WTC11 (cell line): ENCODE measurements around the gene LPCAT3. TPM values are rescaled to one million over a fixed set of nuclear protein-coding genes. Genes with fewer than 3 reads are reported as not detected.

ENCODE experiments used
- ATAC-seq: fragments of 200-7000 bp; cut with Tn5 transposase; 2 replicates; pipeline ENCODE4 v1.10.0; 2021; ENCODE audit warnings: mild to moderate bottlenecking, moderate library complexity
- CTCF ChIA-PET: fragments of 300-600 bp; sonication (Branson Sonifier 250); formaldehyde crosslinking; loops from one replicate; lab custom pipeline; 2021; ENCODE audit warnings: antibody characterized with exemption; lab: Charles Lee
- POLR2A ChIA-PET: fragments of 350-600 bp; sonication (Branson Sonifier 250); formaldehyde crosslinking; loops from one replicate; lab custom pipeline; 2021; ENCODE audit warnings: antibody characterized with exemption; lab: Charles Lee
- DNase-seq: peaks from one replicate; pipeline ENCODE4 v3.0.0; 2021; ENCODE audit warnings: low spot score
- H3K27ac Mint-ChIP-seq: 2 replicates; pipeline ENCODE4 v1.8.0; 2021; ENCODE audit warnings: mixed read lengths
- H3K27me3 Mint-ChIP-seq: 2 replicates; pipeline ENCODE4 v1.8.0; 2021; ENCODE audit warnings: low read depth, mild to moderate bottlenecking, moderate library complexity, mixed read lengths
- H3K36me3 Mint-ChIP-seq: 2 replicates; pipeline ENCODE4 v1.8.0; 2021; ENCODE audit warnings: mixed read lengths
- H3K4me1 Mint-ChIP-seq: 2 replicates; pipeline ENCODE4 v1.8.0; 2022; ENCODE audit warnings: mixed read lengths
- H3K4me3 Mint-ChIP-seq: 2 replicates; pipeline ENCODE4 v1.8.0; 2021; ENCODE audit warnings: mild to moderate bottlenecking, moderate library complexity, mixed read lengths
- H3K9me3 Mint-ChIP-seq: 2 replicates; pipeline ENCODE4 v1.8.0; 2021; ENCODE audit warnings: mixed read lengths
- AR ChIP-seq: fragments of 250-450 bp; sonication (Bioruptor Pico); IDR thresholded peaks from 2 replicates; pipeline ENCODE4 v1.9.0; 2021; ENCODE audit warnings: mild to moderate bottlenecking
- ARID4B ChIP-seq: sonication (generic); formaldehyde crosslinking; IDR thresholded peaks from 2 replicates; pipeline ENCODE4 v1.8.0; 2023; ENCODE audit warnings: missing genetic modification reagents, mild to moderate bottlenecking, borderline replicate concordance
- ATF6 ChIP-seq: sonication (generic); formaldehyde crosslinking; IDR thresholded peaks from 2 replicates; pipeline ENCODE4 v1.8.1; 2023; ENCODE audit warnings: mild to moderate bottlenecking, missing genetic modification reagents
- CDX4 ChIP-seq: fragments of 250-450 bp; sonication (Bioruptor Pico); IDR thresholded peaks from 2 replicates; pipeline ENCODE4 v1.9.0; 2021; ENCODE audit warnings: moderate library complexity, mild to moderate bottlenecking, inconsistent platforms, borderline replicate concordance
- CREB1 ChIP-seq: sonication (generic); formaldehyde crosslinking; IDR thresholded peaks from 2 replicates; pipeline ENCODE4 v1.8.0; 2023; ENCODE audit warnings: mild to moderate bottlenecking, missing genetic modification reagents
- CREM ChIP-seq: sonication (generic); formaldehyde crosslinking; IDR thresholded peaks from 2 replicates; pipeline ENCODE4 v1.8.1; 2022; ENCODE audit warnings: mild to moderate bottlenecking, missing genetic modification reagents, moderate library complexity
- CTCF ChIP-seq: fragments of 200-600 bp; IDR thresholded peaks from 2 replicates; pipeline ENCODE4 v1.8.0; 2022; ENCODE audit warnings: antibody characterized with exemption
- ERG ChIP-seq: fragments of 250-450 bp; sonication (Bioruptor Pico); IDR thresholded peaks from 2 replicates; pipeline ENCODE4 v1.8.0; 2021; ENCODE audit warnings: mild to moderate bottlenecking
- FOXJ3 ChIP-seq: sonication (generic); formaldehyde crosslinking; IDR thresholded peaks from 2 replicates; pipeline ENCODE4 v1.9.0; 2021; ENCODE audit warnings: missing genetic modification reagents, mild to moderate bottlenecking, borderline replicate concordance
- FOXK1 ChIP-seq: sonication (generic); formaldehyde crosslinking; IDR thresholded peaks from 2 replicates; pipeline ENCODE4 v1.8.0; 2022; ENCODE audit warnings: mild to moderate bottlenecking, moderate library complexity, missing genetic modification reagents
- JUN ChIP-seq: sonication (generic); formaldehyde crosslinking; IDR thresholded peaks from 2 replicates; pipeline ENCODE4 v1.8.0; 2023; ENCODE audit warnings: mild to moderate bottlenecking, missing genetic modification reagents
- KAT7 ChIP-seq: sonication (generic); formaldehyde crosslinking; IDR thresholded peaks from 2 replicates; pipeline ENCODE4 v1.8.1; 2023; ENCODE audit warnings: missing genetic modification reagents, mild to moderate bottlenecking, borderline replicate concordance
- MXD4 ChIP-seq: fragments of 250-450 bp; sonication (Bioruptor Pico); IDR thresholded peaks from 2 replicates; pipeline ENCODE4 v1.8.0; 2021; ENCODE audit warnings: mild to moderate bottlenecking, moderate library complexity, borderline replicate concordance
- MYBL2 ChIP-seq: sonication (generic); formaldehyde crosslinking; IDR thresholded peaks from 2 replicates; pipeline ENCODE4 v1.8.1; 2023; ENCODE audit warnings: mild to moderate bottlenecking, moderate library complexity, missing genetic modification reagents
- NR1H2 ChIP-seq: sonication (generic); formaldehyde crosslinking; IDR thresholded peaks from 2 replicates; pipeline ENCODE4 v1.9.0; 2021; ENCODE audit warnings: mild to moderate bottlenecking, moderate library complexity, missing genetic modification reagents
- NR3C1 ChIP-seq: sonication (generic); formaldehyde crosslinking; conservative IDR thresholded peaks from 2 replicates; pipeline ENCODE4 v1.8.1; 2023; ENCODE audit warnings: low read depth, mild to moderate bottlenecking, missing genetic modification reagents
- SMAD4 ChIP-seq: sonication (generic); formaldehyde crosslinking; IDR thresholded peaks from 2 replicates; pipeline ENCODE4 v1.8.0; 2022; ENCODE audit warnings: mild to moderate bottlenecking, missing genetic modification reagents
- TEAD4 ChIP-seq: sonication (generic); formaldehyde crosslinking; IDR thresholded peaks from 2 replicates; pipeline ENCODE4 v1.8.0; 2022; ENCODE audit warnings: mild to moderate bottlenecking, missing genetic modification reagents
- ZNF671 ChIP-seq: fragments of 250-450 bp; sonication (Bioruptor Pico); IDR thresholded peaks from 2 replicates; pipeline ENCODE4 v1.8.0; 2021; ENCODE audit warnings: mild to moderate bottlenecking
- ZSCAN18 ChIP-seq: fragments of 250-450 bp; sonication (Bioruptor Pico); IDR thresholded peaks from 2 replicates; pipeline ENCODE4 v2.1.2; 2022; ENCODE audit warnings: mild to moderate bottlenecking, moderate library complexity
- total RNA-seq: library from RNA; stranded (reverse); gene quantifications from 3 replicates; pipeline ENCODE4 v1.2.3, GENCODE V29; 2021

LPCAT3 gene
- total RNA-seq, 1 experiment from 2014 or later: 40.0 TPM

- no peak for TF ChIP-seq NR3C1 (CRISPR knock-in tag)
- TF ChIP-seq ZSCAN18: no peak
- no peak for TF ChIP-seq SMAD4 (CRISPR knock-in tag)
- TF ChIP-seq CREB1 (CRISPR knock-in tag): no peak
- TF ChIP-seq ERG (CRISPR knock-in tag): no peak
- TF ChIP-seq MXD4 (CRISPR knock-in tag): no peak
- TF ChIP-seq CTCF: no peak
- no peak for TF ChIP-seq AR
- TF ChIP-seq KAT7: no peak
- no peak for TF ChIP-seq ZNF671 (CRISPR knock-in tag)
- no peak for TF ChIP-seq CREM (CRISPR knock-in tag)
- no peak for TF ChIP-seq TEAD4 (CRISPR knock-in tag)
- no peak for TF ChIP-seq ARID4B (CRISPR knock-in tag)
- no peak for TF ChIP-seq ATF6 (CRISPR knock-in tag)
- no peak for TF ChIP-seq NR1H2 (CRISPR knock-in tag)
- no peak for TF ChIP-seq MYBL2 (CRISPR knock-in tag)
- TF ChIP-seq FOXK1 (CRISPR knock-in tag): no peak
- TF ChIP-seq CDX4: no peak
- TF ChIP-seq FOXJ3 (CRISPR knock-in tag): no peak
- no peak for TF ChIP-seq JUN (CRISPR knock-in tag)
- ATAC-seq (no peak), DNase-seq (no peak)
- ChIA-PET POLR2A (interaction anchor here (1.0 kb wide), 1 partner anchor 8 kb away, joined by 5 read pairs; no protein-coding TSS in a partner anchor), CTCF (interaction anchor here (0.5 kb wide), 1 partner anchor 73 kb away, joined by 3 read pairs; no protein-coding TSS in a partner anchor)
- Mint-ChIP-seq H3K27ac (no peak overlapping the region), H3K4me3 (no peak overlapping the region), H3K9me3 (no peaks in the 10 kb centered on the region), H3K36me3 (peaks cover 48% of the 10 kb centered on the region), H3K4me1 (peaks cover 12% of the 10 kb centered on the region), H3K27me3 (no peaks in the 10 kb centered on the region)
Observed at GRCh38 chr12:6980740-6981139, 37.5 kb downstream of the LPCAT3 start.
